GM21447 (cell line): ENCODE measurements around the gene RTL1.

Experiments used
- ATAC-seq: cut with Tn5 transposase; IDR thresholded peaks from one replicate; pipeline ENCODE4 v1.9.1; 2021; ENCODE audit not compliant: unreplicated experiment

Gene RTL1

DNA sequence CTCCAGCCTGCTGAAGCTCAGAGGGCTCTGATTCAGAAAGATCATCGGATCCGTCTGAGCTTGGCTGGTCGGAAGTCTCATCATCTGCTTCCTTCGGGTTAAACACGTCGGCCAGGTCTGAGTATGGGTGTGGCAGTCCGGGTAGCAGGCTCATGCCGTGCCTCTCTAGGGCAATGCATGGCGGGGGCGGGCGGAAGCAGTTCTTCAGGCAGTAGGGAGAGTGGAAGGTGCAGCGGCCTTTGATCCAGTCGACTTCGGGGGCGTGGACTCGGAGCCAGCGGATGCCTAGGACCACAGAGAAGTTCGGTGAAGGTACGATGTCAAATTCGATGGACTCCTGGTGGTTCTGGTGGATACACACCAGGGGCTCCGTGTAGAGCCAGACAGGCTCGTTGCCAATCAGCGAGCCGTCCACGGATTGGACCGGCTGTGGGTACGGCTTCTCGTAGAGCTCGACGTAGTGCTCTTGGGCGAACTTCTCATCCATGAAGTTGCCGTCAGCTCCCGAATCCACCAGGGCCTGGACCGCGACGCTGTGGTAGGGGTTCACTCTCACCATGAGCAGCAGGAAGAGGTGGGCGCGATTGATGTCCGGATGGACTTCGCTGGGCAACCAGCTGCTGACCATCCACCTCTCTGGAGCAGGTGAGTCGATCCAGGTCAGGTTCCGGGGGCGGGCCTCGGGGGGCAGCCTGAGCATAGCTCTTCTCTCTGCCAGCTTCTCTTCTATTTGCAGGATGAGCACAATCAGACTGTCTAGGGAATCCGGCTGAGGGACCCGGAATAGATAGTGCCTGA, 20.3 kb downstream of the RTL1 start:
- ATAC-seq: no peak

DNA sequence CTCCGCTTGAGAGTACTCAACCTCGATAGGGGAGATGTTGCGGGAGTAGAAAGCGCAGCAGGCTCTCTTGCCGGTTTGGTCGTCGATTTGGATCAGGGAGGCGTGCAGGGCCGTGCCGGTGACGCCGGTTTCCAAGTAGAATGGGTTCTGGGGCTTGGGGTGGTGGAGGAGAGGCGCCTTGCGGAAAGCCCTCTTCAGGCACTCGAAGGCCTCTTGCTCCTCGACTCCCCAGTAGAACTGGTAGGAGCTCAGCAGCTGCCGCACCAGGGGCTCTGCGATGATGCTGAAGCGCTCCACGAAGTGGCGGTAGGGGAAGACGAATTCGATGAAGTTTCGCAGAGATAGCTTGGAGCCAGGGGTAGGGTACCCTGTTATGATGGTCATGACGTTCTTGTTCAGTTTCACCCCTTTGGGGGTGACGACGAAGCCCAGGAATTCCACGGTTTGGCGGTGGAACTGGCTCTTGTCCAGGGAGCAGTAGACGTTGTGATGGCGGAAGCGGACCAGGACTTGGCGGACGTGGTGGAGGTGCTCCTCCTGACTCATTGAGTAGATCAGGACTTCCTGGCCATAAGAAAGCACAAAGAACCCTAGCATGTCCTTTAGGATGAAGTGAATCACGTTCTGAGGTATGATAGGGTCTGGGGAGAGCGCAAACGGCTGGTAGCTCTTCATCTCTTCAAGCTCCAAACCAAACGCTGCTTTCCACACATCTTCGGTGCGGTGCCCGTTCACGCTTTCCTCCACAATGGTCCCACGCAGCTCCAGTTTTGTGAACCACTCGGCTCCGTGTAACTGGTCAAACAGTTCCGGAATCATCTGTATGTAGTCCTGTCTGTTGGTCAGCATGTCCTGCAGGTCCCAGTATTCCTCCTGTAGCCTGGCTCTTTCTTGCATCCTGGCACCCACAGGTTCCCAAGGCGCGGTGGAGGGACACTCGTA, 21.2 kb downstream of the RTL1 start:
- no peak for ATAC-seq

DNA sequence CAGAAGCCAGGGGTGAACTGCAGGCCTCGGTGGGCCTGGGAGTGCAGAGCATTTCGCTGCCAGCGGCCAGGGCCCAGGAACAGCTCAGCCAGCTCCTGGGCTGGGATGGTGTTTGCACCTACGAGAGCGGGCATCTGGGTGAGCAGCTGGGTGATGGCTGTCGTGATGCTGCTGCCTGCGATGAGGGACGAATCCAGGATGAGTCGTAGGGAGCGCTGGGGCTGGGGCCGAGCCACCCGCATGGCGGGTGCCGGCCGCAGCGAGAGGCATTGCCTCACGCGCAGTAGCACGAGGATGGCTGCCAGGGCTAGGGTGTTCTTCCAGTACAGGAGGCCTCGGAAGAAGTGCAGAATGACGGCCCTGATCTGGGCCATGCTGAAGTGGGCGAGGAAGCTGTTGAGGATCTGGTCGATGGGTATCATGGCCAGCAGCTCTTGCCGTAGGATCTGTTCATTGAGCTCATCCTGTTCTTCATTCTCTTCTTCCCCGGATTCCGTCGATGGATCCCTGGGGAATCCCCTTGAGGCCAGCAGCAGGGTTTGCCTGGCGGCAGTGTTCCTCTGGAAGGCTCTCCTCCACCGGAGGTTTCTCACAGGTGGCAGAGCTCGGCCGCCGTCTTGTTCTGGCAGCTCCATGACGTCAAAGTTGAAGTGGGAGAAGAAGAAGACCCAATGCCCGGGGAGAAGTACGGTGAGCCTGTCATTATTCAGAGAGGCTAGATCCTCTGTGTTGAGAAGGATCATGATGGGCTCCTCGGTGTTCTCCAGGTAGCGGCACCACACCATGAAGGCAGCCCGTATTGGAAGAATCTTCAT, 22.1 kb downstream of the RTL1 start:
- no peak for ATAC-seq

GRCh38 chr14:100880271-100881101, 23.0 kb downstream of the RTL1 start:
- ATAC-seq: no peak

DNA sequence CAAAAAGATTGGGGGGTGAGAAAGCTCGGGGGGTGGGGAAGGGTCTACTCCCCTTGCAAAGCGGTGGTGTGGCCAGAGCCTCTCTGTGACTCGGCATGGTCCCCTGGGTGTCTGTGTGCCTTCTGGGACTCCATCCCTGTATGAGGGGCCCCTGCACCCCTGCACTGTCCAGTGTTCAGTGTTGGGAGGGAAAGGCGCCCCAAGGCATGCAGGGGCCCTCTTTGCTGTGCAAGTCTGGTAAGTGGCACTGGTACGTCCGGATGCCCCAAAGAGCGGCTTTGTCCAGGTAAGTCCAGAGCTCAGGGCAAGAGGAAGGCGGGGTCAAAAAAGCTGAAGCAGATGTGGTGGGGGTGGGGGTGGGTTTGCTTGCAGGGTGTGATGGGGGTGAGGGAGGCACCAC, 23.7 kb downstream of the RTL1 start:
- ATAC-seq: no peak

- no peak for ATAC-seq
These were observed 24.3 kb downstream of the RTL1 start for GRCh38 chr14:100879194-100879593.

GRCh38 chr14:100878271-100879146, 25.0 kb downstream of the RTL1 start:
- ATAC-seq: no peak

- no peak for ATAC-seq
These were observed 27.5 kb downstream of the RTL1 start for GRCh38 chr14:100875861-100876590.

DNA sequence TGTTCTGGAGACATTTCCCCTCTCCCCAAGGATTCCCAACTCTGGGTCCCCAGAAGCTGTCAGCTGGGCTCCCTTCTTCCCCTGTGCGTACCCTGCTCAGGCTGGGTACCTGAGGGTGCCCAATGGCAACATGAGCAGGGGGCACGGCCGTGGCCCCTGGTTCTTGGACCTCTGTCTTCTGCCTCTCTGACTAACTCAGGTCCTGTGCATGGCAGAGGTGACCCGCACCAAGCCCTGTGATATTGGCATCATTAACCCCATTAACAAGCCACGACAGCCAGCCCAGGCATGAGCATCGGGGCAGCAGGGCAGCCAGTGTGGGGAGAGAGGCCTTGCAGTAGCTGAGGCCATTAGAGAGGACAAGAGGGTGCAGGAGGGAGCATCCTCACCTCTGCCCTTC, 28.4 kb downstream of the RTL1 start:
- no peak for ATAC-seq

DNA sequence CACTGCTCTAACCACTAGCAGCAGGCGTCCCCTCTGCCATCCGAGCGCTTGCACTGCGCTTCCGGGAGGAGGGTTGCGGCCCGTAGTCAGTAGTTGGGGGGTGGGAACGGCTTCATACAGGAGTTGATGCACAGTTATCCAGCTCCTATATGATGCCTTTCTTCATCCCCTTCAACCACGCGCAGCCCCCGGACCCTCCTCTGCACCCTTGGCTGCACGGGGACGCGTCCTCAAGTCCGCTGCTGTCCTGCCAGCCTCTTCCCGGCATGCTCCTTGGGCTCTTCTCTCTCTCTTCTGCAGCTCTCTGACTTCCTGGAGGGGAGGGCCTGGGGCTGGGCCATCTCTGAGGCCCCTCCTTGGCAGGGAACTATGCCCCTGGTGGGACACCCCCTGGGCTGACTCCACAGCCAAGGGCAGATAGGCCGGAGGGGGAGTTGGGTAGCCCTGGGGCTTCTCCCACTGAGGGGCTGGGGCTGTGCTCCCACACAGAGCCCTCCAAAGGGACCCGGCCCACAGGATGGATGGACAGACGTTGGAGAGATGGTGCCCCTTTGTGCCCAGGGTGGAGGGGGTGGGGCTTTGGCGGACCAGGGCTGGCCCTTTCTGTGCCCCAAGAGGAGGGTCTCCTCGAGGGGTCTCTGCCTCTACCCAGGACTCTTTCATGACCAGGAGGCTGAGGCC, 29.0 kb downstream of the RTL1 start:
- ATAC-seq: no peak

GRCh38 chr14:100874051-100874410, 29.5 kb downstream of the RTL1 start:
- no peak for ATAC-seq

DNA sequence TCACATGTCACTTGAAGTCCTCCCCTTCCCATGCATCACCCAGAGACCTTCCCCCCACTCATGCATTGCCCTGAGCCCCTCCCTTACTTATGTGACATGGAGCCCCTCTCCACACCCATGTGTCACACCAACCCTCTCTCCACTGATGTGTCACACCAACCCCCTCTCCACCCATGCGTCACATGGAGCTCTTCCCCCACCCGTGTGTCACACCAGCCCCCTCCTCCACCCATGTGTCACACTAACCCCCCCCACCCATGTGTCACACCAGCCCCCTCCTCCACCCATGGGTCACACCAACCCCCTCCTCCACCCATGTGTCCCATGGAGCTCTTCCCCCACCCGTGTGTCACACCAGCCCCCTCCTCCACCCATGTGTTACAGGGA, 30.4 kb downstream of the RTL1 start:
- no peak for ATAC-seq

DNA sequence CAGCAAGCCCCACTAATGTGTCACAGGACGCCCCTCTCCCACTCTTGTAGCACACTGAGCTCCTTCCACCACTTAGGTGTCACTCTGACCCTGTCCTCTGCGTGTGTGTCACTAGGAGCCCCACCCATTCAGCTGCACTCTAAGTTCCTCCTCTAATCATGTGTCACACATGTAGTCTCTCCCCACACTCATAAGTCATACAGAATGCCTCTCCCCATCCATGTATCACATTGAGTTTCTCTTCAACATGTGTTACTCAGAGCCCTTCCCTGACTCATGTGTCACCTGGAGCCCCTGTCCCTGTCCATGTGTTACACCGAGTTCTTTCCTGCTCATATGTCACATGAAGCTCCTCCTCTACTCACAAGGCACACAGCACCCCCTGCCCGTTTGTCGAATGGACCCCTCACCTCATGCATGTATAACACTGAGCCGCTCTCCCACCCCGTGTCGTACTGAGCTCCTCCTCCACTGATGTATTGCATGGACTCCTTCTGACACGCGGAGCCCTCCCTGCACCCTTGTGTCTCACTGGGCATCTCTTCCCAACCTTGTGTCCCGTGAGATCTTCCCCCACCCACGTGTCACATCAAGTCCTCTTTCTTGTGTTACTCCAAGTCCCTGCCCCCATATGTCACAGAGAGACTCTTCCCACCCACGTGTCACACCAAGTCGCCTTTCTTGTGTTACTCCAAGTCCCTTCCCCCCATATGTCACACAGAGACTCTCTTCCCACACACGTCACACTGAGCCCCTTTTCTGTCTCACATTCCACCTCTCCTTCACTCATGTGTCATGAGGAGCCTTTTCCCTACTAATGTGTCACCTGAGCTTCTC, 31.0 kb downstream of the RTL1 start:
- ATAC-seq: no peak

DNA sequence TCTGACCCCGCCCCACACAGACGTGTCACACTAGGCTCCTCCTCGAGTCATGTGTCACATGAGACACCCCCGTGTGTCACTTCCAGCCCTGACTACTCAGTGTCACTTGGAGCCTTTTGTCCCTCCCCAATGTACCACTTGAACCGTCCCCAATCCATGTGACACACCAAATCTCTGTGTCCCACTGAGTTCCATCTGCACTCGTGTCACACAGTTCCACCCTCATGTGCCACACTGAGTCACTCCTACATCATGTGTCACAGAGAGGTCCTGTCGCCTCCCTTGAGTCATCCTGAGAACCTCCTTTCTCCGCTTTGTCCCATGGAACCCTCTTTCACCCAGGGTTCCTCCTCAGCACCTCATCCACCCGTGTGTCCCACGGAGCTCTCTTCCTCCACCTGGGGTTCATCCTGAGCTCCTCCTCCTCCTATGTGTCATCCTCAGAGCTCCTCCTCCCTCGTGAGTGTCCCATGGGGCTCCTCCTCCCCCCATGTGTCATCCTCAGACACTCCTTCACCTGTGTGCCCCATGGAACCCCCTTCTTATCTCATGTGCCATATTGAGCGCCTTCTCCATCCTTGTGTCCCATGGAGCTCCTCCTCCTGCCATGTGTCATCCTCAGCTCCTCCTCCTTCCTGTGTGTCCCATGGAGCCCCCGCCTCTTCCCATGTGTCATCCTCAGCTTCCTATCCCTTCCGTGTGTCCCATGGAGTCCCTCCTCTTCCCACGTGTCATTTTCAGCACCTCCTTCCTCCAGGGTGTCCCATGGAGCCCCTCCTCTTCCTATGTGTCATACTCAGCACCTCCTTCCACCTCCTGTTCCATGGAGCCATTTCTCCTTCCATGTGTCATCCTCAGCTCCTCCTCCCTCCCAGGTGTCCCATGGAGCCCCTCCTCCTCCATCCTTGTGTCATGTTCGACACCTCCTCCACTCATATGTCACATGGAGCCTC, 32.0 kb downstream of the RTL1 start:
- ATAC-seq: no peak

GRCh38 chr14:100868621-100869370, 34.7 kb downstream of the RTL1 start:
- ATAC-seq: no peak
